ENCODE results near the gene OBP2A. TPM values are rescaled to one million over a fixed set of nuclear protein-coding genes. Genes with fewer than 3 reads are reported as not detected.

Gene OBP2A
- total and polyA plus RNA-seq, 12 donors = not detected

DNA sequence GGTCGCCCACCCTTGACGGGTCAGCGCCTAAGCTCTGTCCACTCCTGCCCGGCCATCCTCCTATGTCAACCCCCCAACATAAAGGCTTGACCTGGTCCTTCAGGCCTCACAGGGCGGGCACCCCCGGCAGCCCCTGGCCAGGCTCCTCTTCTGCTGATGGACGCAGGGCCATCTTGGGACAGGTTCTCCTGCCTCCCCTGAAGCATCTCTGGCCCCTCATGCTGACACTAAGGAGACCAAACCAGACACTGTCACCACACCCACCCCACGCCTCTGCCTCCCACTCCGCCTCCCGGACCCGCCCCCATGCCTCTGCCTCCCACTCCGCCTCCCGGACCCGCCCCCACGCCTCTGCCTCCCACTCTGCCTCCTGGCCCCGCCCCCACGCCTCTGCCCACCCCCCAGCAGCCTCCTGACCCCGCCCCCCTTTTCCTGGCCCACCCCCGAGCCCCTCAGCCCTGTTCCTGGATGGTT is 6.8 kb downstream of the OBP2A start:
- DNase-seq = no peak
- no peak overlapping the region for H3K27ac ChIP-seq
- TF ChIP-seq, protein P1, sequence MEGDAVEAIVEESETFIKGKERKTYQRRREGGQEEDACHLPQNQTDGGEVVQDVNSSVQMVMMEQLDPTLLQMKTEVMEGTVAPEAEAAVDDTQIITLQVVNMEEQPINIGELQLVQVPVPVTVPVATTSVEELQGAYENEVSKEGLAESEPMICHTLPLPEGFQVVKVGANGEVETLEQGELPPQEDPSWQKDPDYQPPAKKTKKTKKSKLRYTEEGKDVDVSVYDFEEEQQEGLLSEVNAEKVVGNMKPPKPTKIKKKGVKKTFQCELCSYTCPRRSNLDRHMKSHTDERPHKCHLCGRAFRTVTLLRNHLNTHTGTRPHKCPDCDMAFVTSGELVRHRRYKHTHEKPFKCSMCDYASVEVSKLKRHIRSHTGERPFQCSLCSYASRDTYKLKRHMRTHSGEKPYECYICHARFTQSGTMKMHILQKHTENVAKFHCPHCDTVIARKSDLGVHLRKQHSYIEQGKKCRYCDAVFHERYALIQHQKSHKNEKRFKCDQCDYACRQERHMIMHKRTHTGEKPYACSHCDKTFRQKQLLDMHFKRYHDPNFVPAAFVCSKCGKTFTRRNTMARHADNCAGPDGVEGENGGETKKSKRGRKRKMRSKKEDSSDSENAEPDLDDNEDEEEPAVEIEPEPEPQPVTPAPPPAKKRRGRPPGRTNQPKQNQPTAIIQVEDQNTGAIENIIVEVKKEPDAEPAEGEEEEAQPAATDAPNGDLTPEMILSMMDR (IDR thresholded peaks at IDR 0.05) = no peak
- no peak for TF ChIP-seq POLR2A (IDR thresholded peaks at IDR 0.05)
- no peak overlapping the region for H3K4me3 ChIP-seq
- 79 to 92% (median 90%) methylated on average over 9 to 19 of the region's 19 CpGs for WGBS, 4 donors
- H3K4me1 ChIP-seq (replicated peaks in 1 of 2) = no peaks in the 10 kb centered on the region
- H3K36me3 ChIP-seq (replicated peaks in 1 of 2) = no peaks in the 10 kb centered on the region
- intact Hi-C loops (cut with DNase I) = no loop called here
- no peaks in the 10 kb centered on the region for H3K9me3 ChIP-seq (replicated peaks in 1 of 3)
- no peaks in the 10 kb centered on the region for H3K27me3 ChIP-seq

DNA sequence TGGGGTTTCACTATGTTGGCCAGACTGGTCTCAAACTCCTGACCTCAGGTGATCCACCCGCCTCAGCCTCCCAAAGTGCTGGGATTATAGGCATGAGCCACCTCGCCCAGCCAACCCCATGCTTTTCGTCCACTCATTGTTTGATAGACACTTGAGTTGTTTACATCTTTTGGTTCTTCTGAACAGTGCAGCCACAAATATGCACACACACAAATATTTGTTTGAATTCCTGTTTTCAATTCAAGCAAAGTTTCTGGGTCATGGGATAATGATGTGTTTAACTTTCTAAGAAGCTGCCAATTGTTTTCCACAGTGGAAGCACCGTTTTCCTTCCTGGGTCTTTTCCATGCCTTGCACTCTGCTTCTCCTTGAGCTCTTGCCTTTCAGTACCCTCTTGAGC is 8.8 kb downstream of the OBP2A start:
- 78 to 87% (median 81%) methylated on average over 4 of the region's 4 CpGs for WGBS, 4 donors
- Histone ChIP-seq H3K9me3 (replicated peaks in 1 of 3) (no peaks in the 10 kb centered on the region), H3K36me3 (replicated peaks in 1 of 2) (no peaks in the 10 kb centered on the region), H3K4me1 (replicated peaks in 1 of 2) (no peaks in the 10 kb centered on the region), H3K27me3 (no peaks in the 10 kb centered on the region), H3K27ac (no peak overlapping the region), H3K4me3 (no peak overlapping the region)
- DNase-seq = no peak
- TF ChIP-seq, protein P1 (IDR thresholded peaks at IDR 0.05) = no peak
- no peak for TF ChIP-seq POLR2A (IDR thresholded peaks at IDR 0.05)
- intact Hi-C loops (cut with DNase I) = no loop called here

DNA sequence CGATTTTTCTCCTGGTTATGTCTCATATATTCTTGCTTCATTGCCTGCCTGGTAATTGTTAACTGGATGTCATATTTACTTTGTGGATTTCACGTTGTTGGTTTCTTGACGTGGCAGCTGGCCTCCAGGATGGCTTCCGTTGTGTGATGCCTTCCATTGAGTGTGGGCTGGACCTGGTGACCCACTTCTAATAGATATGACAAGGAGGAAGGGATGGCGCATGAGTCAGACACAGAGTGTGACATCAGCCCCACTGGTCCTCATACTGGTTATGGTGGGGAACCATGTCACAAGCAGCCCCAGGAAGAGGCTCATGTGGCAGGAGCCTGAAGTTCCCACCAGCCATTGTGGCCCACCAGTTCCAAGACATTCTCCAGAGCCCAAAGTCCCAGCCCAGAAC is 9.3 kb downstream of the OBP2A start:
- no peaks in the 10 kb centered on the region for H3K4me1 ChIP-seq (replicated peaks in 1 of 2)
- H3K27me3 ChIP-seq = no peaks in the 10 kb centered on the region
- TF ChIP-seq POLR2A (IDR thresholded peaks at IDR 0.05) = no peak
- TF ChIP-seq, protein P1 (IDR thresholded peaks at IDR 0.05) = no peak
- intact Hi-C loops (cut with DNase I) = no loop called here
- DNase-seq = no peak
- H3K36me3 ChIP-seq (replicated peaks in 1 of 2) = no peaks in the 10 kb centered on the region
- 84 to 94% (median 88%) methylated on average over 5 of the region's 5 CpGs for WGBS, 4 donors
- no peak overlapping the region for H3K27ac ChIP-seq
- no peak overlapping the region for H3K4me3 ChIP-seq
- no peaks in the 10 kb centered on the region for H3K9me3 ChIP-seq (replicated peaks in 1 of 3)

DNA sequence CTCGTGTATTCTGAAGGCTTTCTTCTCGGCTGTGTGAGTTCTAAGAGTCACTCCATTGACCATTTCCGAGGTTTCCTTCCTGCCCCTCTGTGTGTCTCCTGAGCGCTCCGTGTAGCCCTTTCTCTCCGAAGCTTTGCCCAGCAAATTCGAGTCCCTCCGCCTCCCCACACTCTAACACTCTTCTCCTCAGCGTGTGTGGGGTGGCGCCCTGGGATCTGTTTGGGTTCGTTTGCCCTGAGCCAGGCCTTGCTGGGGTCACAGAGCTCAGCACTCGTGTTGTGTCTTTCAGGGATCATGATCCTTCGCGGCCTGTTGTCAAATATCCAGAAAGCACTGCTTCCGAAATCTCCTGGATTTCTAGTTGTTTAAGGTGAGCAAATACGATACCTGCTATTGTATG is 10.0 kb downstream of the OBP2A start:
- no peak overlapping the region for H3K4me3 ChIP-seq
- no peak for DNase-seq
- TF ChIP-seq, protein P1 (IDR thresholded peaks at IDR 0.05) = no peak
- no peak for TF ChIP-seq POLR2A (IDR thresholded peaks at IDR 0.05)

More for the DNA sequence above, 10.0 kb downstream of the OBP2A start:
- Histone ChIP-seq H3K4me1 (replicated peaks in 1 of 2) (no peaks in the 10 kb centered on the region), H3K27ac (no peak overlapping the region), H3K27me3 (no peaks in the 10 kb centered on the region), H3K36me3 (replicated peaks in 1 of 2) (no peaks in the 10 kb centered on the region), H3K9me3 (replicated peaks in 1 of 3) (no peaks in the 10 kb centered on the region)
- intact Hi-C loops (cut with DNase I) = no loop called here
- 79 to 82% (median 80%) methylated on average over 16 of the region's 16 CpGs for WGBS, 4 donors

Measured in adrenal gland (tissue), 12 donors.